ENCODE results near the gene ISLR.

DNA sequence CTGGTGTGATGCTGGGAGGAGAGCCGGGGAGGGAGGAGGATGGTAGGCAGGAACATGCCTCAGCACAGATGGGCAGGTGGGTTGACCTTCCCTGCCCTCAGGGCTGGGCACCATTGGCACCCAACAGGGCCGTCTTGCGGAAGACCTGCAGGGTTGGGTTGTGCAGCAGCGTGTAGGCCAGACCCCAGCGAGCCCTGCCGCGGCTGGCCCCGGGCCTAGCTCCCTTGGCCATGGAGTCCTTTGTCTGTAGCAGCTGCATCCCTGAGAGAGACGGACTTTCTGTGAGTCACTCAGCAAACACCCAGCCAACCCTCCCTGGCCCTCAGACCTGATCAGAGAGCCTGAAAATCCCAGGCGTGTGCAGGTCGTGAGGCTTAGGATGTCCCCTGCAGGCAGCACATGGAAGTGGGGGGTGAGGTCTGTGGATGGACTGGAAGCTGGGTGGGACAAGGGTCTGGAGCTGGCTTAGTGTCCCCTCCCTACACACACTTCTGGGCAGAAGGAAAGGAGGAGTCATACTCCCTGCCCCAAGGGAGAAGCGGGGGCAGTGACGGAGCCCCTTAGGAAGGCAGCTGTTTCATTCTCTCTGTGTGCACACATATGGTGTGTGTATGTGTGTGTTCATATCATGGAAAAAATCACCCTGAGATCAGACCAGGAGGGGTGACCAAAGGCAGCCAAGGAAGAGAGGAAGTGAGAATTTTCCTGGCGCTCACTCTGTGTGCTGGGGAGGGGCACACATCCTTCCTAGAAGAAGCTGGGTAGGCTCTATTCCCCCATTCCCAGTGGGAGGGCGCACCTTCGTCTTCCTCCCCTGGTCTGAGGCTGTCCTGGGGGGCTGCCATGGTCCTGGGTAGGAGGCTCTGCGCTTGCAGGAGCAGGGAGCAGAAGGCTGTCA lies 6.7 kb downstream of the ISLR start:
- TF ChIP-seq STAT1 (IDR thresholded peaks at IDR 0.05; ENCODE audit: unreplicated experiment) (no peak), CTCF (conservative IDR thresholded peaks at IDR 0.05; ENCODE audit: low read depth in 2 of 2) (no peak), EZH2 (IDR thresholded peaks at IDR 0.05; ENCODE audit: low read depth, unreplicated experiment) (no peak), CREB1 (CRISPR knock-in tag; IDR thresholded peaks at IDR 0.05; ENCODE audit: low read depth) (no peak), REST (IDR thresholded peaks at IDR 0.05; ENCODE audit: unreplicated experiment) (no peak), EZH2phosphoT487 (IDR thresholded peaks at IDR 0.05; ENCODE audit: unreplicated experiment) (no peak), POLR2AphosphoS5 (IDR thresholded peaks at IDR 0.05; ENCODE audit: low read depth) (no peak), NANOG (IDR thresholded peaks at IDR 0.05; ENCODE audit: borderline replicate concordance) (no peak)

Data from GM23338 (cell line).